ENCODE measurements around the gene TAS2R13.
A peak's percentile ranks its signal among the peaks of the same experiment; 100 is the strongest.

The TAS2R13 gene

DNA sequence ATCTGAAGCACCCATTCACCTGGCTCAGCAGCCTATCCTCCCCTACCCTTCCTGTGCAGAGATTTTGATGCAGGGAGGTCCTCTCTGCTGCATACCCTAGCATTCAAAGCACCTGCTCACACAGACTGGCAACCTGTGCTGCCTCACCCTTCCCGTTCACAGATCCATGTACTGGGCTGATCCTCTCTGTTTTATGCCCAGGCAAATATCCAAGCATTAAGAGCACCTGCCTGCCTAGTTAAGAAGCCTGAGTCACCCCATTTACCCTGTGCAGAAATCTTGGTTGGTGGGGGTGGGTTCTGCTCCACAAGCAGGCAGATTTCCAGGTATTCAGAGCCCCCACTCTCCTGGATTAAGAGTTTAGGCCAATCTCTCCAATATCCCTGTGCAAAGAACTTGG, 8.4 kb downstream of the TAS2R13 start:
- TF ChIP-seq, protein P1, sequence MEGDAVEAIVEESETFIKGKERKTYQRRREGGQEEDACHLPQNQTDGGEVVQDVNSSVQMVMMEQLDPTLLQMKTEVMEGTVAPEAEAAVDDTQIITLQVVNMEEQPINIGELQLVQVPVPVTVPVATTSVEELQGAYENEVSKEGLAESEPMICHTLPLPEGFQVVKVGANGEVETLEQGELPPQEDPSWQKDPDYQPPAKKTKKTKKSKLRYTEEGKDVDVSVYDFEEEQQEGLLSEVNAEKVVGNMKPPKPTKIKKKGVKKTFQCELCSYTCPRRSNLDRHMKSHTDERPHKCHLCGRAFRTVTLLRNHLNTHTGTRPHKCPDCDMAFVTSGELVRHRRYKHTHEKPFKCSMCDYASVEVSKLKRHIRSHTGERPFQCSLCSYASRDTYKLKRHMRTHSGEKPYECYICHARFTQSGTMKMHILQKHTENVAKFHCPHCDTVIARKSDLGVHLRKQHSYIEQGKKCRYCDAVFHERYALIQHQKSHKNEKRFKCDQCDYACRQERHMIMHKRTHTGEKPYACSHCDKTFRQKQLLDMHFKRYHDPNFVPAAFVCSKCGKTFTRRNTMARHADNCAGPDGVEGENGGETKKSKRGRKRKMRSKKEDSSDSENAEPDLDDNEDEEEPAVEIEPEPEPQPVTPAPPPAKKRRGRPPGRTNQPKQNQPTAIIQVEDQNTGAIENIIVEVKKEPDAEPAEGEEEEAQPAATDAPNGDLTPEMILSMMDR (IDR thresholded peaks at IDR 0.05), result no peak

DNA sequence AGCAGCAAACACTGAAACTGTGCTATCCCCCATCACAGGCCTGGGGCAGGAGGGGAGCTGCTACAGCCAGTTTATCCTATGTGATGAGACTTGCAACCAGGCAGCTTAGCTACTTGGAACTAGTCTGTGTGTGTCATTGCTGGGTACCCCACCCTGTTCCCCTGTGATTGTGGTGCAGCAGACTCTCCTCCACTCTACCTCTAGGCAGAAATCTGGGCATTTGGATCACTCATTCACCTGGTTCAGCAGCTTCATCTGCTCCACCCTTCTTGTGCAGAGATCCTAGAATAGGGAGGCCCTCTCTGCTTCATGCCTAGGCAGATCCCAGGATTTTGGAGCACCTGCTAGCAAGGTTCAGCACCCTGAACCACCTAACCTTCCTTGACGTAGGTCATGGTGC, 8.8 kb downstream of the TAS2R13 start:
- TF ChIP-seq, protein P1 (IDR thresholded peaks at IDR 0.05), result no peak

GRCh38 chr12:10896854-10897253, 12.5 kb downstream of the TAS2R13 start:
- TF ChIP-seq, protein P1 (IDR thresholded peaks at IDR 0.05), result no peak

- TF ChIP-seq, protein P1 (IDR thresholded peaks at IDR 0.05), result no peak
Observed at GRCh38 chr12:10891937-10892336, 17.4 kb downstream of the TAS2R13 start.

- TF ChIP-seq, protein P1 (IDR thresholded peaks at IDR 0.05), result no peak
Observed at GRCh38 chr12:10889226-10889625, 20.1 kb downstream of the TAS2R13 start.

DNA sequence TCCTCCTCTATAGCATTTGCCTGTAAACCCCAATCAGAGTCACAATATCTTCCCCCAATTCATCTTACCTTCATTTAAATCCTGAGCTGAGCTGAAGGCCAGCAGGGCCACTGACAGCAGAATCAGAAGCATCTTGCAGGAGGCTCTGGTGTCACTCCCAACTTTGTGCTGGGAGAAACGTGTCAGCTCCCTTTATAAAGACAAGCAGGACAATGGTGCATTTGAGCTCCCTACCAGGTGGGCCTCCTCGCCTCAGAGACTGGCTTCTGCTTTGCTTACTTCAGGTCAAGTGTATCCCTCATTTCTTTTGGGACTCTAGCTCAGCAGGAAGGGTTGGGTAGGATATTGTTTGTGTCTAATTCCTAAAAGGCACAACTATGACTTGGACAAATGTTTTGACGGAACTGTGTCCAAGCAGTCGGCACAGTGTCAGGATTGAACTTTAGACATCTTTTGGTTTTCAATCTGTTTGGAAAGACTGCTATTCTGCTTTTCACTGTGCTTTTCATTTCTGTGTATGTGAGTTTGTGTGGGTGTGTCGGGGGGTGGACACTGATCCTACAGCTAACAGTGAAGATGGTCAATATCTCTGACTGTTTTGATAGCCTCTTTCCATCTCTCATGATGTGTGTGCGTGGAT, 25.2 kb downstream of the TAS2R13 start, which contains the start of gene PRH1:
PRH1 (minus strand) TSS at position 170 of the 640 bp plus-strand sequence; CDS start at position 132, 38 bp downstream.
- TF ChIP-seq, protein P1 (IDR thresholded peaks at IDR 0.05), result no peak

GRCh38 chr12:10873378-10873777, 36.0 kb downstream of the TAS2R13 start:
- TF ChIP-seq, protein P1 (IDR thresholded peaks at IDR 0.05), result no peak

- TF ChIP-seq, protein P1 (IDR thresholded peaks at IDR 0.05), result peak; percentile 81
Observed at GRCh38 chr12:10867381-10867780, 42.0 kb downstream of the TAS2R13 start.
